Measurements from ENCODE around the gene XIST.
"Not testable (repeated sequence)": the region's sequence is repeated elsewhere in the genome, so short reads cannot be mapped to it uniquely, and the experiment has no call there.

Gene XIST

GRCh38 chrX:73838123-73838522, 14.4 kb downstream of the XIST start:
- no peak for FAIRE-seq

GRCh38 chrX:73836956-73837477, 15.5 kb downstream of the XIST start:
- no peak for FAIRE-seq

DNA sequence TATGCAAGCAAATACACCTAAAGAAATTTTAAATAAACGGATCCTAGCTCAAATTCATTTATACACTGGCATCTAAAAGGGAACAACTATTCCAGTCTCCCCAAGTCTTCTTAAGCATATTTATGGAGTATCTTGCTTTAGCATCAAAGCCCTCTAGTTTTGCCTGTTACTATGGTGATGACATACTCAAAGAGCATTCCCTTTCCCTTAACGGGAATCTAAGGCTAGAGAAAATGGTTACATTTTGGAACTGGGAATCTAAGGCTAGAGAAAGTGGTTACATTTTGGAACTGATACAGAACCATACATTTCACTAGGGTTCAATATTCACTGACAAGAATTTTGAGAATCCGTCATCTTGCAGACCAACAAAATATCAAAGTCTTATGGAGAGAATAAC, 18.3 kb downstream of the XIST start:
- FAIRE-seq: no peak

DNA sequence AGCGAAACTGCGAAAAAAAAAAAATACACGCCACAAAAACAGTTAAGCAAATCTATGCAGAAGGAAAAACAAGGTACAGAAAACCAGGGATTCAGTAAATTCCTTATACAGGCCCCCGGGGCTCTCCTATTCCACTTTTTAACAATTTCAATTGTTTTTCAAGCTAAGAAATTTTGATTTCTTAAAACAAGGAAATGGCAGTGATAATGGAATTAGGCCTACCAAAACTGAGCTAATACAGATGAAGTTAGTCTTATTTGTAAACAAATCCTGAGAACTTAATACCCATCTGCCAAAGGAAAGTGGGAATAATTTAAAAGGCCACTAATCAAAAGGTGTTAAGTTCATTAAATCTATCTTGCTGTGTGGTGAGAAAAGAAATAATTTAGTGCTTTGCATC, 20.2 kb downstream of the XIST start:
- FAIRE-seq: no peak

DNA sequence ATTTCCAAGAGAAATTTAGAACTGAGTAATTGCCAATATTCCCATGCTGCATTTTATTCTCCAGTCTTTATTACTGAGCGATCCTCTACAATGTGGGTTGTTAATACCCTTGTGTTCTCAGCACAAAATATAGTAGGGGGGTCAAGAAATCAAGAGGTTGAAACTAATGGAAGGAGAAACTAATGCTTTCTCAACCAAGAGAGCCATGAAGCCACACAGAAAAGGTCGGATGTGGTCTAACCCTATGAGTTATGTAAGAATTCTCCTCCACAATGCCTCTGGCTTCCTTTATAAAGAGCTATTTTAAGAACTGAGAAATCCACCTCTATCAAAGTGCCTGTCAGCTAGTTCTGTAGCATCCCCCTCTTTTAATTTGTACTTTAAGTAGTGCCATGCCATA, 21.0 kb downstream of the XIST start:
- FAIRE-seq: no peak

- no peak for FAIRE-seq
Observed at GRCh38 chrX:73830489-73831414, 21.8 kb downstream of the XIST start.

DNA sequence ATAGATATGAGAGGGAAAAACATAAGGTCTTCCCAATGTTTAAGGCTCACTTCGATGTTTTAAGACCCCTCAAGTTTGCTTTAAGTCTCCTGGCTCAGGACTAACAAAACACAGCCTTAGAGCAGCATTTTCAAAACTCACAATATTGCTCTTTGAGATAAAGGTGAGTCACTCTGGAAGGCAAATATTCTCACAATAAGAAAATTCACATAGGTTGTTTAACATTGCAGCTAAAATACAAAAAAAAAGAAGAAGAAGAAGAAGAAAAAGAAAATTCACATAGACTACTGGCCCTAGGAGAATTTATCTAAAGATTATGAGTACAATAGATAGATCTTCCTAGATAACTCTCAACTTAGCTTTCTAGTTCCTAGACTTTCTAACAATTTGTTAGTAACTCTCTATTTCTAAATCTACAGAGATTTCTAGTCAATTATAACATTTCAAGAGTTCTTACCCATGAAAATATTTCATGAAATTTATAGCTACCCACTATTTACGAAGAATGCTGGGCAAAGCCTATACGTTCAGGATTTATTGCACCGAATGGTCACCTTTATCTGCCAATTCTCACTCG, 22.5 kb downstream of the XIST start:
- FAIRE-seq: no peak

DNA sequence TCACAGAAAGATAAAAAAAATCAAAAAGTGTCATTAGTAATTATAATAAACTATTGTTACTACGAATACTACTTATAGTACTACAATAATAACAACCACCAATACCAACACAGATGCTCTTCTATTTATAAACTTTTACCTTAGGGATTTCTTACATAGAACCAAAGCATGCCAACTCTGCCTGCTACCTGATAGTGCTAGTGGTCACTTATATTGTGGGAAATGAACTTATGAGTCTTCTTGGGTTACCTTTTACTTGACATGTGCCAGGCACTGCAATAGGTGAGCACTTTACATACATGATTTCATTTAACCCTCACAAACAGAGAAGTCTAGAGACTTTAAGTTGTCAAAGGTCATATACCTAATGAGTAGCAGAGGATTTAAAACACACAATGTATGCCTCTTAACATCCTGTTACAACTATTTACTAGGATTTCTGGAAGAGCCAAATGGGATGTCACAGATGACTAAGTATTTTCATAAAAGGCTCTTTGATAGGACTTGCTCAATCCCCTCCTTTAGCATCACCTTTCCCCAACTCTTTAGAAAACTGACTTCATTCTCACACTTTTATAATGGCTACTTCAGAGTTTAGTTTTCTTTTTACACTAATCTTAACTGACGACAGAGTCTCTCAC, 24.3 kb downstream of the XIST start:
- no peak for FAIRE-seq

DNA sequence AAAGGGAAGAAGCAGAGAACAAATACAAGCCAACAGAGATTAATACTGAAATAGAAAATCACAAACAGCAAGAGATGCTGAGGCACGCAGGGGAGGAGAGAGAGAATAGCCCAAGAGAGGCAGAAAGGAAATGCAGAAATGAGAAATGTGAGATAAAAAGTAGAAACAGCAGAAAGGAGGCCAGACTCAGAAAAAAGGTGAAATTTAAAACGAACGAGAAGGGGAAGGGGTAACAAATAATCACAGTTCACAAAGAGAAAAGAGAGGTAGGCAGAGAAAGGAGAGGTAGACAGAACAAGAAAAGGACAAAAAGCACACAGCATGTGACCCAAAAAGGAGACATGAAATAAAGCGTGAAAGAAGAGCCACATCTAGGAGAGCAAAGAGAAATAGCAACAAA, 25.1 kb downstream of the XIST start:
- FAIRE-seq: no peak

DNA sequence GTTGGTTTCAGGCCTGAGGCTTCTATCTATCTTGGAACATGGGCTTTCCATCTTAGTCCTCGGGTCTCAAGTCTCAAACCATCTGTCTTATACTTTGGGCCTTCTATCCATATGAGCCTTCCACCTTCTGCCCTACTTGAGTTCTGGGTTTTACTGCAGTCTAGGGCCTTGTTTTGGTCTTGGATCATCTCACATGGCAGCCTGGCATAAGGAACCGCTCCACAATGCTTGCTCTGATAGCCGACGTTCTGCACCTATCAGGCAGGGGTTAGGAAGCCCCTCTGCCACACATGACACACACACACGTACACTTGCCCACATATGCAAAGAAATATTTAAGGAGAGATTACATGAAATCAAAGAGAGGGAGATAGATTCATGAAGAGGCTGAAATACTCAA, 25.5 kb downstream of the XIST start:
- FAIRE-seq: no peak

DNA sequence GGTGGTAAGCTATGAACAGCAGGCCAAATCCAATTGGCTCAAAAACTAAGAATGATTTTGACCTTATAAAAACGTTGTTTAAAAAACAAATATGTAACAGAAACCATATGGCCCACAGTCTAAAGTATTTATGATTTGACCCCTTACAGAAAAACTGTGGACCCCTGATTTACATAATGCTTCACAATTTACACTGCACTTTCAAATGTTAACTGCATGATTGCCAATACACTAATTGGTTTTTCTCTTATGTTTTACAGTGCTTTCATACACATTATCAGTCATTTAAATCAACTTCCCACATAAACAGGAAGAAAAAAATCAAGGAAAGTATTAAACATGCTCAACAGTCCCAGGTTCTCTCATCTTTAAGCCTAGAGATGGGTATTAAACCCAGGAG, 26.9 kb downstream of the XIST start:
- no peak for FAIRE-seq

- no peak for FAIRE-seq
Observed at GRCh38 chrX:73823473-73824004, 29.0 kb downstream of the XIST start.

DNA sequence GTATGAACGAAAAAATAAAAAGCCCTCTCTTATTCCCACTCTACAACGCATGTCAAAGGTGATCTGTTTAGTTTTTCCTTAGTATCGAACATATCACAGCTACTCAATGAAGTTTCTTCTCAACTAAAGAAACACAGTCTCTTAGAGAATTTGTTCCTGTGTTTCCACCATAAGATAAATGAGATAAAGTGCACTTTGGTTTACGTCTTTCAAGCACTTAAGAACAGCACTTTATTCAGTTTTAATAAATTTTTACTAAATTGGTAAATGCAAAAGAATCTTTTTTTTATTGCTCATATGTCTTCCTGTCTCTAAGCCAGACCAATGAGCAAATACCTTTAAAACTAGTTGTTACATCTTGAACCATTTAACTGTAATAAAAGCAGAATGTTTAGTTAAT, 29.7 kb downstream of the XIST start:
- FAIRE-seq: no peak

GRCh38 chrX:73821921-73822559, 30.5 kb downstream of the XIST start:
- FAIRE-seq: no peak

DNA sequence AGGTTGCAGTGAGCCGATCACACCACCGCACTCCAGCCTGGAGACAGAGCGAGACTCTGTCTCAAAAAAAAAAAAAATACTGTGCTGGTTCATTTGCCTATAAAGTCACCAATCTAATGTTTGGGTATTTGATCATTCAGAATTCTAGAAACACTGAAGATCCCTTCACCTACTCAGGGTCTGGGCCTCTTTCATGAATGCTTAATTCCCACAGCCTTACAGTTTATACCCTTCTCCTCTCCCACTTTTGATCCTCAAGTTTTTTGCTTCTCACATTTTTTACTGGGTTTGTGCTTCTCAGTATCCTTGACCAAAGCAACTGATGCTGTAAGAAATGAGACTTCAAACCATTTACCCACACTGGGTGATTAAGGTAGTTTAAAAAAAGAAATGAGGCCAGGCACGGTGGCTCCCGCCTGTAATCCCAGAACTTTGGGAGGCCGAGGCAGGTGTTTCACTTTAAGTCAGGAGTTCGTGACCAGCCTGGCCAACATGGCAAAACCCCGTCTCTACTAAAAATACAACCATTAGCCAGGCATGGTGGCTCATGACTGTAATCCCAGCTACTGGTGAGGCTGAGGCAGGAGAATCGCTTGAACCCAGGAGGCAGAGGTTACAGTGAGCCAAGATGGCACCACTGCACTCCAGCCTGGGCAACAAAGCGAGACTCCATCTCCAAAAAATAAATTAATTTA, 32.5 kb downstream of the XIST start:
- FAIRE-seq: not testable (repeated sequence)

DNA sequence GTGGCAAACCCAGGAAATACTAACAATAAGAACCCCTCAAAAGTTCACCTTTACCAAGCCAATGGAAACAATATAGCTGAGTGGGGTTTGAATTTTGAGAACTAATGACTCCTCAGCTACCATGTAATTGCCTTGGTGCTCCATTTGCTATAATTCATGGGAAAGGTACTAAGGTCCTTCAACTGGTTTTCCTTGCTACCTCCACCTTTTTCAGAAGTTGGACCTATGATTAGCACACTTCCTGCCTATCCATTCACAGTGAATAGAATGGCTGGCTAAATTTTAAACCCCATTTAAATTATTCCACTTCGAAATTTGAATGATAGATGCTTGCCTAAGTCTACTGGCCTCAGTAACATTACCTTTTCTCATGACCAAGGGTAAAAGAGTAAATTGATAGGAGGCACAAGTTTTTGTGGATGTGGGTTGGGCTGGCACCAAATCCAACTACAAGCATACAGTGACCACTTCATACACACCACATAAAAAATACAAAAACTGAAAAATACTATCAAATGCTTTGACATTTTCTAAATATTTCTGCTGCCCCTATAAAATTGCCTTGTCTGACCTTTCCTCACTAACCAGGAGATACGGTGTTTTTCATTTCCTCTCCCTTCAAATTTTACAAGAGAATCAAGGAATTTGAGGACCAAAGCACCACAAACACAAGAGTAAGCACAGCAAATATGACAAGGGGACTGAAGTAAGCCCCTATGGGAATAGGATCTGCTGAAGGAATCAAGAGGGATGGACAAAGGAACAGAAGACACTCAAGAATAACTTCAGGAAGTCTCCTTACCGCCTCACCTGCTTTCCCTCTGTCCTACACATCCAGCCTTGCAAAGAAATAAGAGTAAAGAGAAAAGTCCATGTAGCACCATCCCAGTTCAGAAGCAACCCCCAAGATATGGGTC, 34.1 kb downstream of the XIST start:
- FAIRE-seq: no peak

DNA sequence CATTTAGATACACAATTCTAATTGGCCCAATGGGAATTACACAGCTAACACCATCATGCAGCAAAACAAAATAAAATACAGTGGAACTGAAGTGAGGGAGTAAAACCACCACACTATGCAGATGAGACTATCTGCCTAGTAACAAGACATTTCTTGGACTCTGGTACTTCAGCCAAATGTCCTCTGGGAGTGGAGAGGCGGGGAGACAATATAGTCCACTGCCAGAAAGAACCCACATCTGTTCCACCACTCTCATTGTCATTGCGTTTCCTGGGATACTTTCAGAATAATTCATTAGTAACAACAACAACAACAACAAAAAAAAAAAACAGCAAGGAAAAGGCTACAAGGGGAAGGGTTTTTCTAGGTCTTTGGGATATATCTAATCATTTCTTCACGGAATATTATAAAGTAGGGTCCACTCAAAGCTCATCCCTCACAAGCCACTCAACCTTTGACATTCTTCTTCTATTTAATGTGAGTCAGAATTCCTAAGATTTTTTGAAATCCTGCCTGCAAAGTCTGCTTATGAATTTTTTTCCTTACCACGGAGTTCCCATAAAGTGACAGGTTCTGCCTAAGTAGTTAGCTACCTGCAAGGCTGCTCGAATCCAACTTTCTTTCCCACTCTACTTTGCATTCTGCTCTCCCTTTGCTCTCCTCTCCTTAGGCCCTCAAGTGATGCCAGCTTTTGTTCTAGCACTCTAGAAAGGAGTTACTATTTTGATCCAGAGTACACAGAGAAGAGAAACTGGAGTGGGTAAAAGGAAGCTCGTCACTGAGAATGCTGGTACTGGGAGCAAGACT, 34.9 kb downstream of the XIST start:
- FAIRE-seq: no peak

GRCh38 chrX:73812256-73812655, 40.3 kb downstream of the XIST start:
- FAIRE-seq: no peak

DNA sequence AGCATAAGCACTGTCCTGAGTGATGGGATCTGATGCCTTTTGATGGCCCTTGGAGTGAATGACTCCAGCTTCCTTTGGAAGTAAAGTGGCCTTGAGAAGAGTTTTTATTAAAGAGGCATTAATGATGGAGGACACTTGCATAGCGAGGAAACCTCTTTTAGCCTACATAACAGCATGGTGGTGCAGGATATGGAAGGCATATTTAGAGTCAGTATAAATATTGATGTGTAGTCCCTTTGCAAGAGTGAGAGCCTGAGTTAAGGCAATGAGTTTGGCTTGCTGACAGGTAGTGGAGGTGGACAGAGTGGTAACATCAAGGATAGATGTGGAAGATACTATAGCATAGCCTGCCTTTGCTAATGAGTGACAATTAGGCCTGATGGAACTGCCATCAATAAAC, 48.4 kb downstream of the XIST start:
- FAIRE-seq: not testable (repeated sequence)

GRCh38 chrX:73799888-73800287, 52.6 kb downstream of the XIST start:
- FAIRE-seq: no peak

All from TTC549 (cell line).